C4-2B (cell line): ENCODE data around the gene CCDC91.

Source experiments
- ZFX ChIP-seq: fragments of 450-650 bp; IDR thresholded peaks from 2 replicates; pipeline ENCODE4 v1.6.1; 2017
- TF ChIP-seq, protein P1 (sequence below): fragments of 450-650 bp; conservative IDR thresholded peaks from 2 replicates; pipeline ENCODE4 v1.5.1; 2017; ENCODE audit warnings: mild to moderate bottlenecking

DNA sequence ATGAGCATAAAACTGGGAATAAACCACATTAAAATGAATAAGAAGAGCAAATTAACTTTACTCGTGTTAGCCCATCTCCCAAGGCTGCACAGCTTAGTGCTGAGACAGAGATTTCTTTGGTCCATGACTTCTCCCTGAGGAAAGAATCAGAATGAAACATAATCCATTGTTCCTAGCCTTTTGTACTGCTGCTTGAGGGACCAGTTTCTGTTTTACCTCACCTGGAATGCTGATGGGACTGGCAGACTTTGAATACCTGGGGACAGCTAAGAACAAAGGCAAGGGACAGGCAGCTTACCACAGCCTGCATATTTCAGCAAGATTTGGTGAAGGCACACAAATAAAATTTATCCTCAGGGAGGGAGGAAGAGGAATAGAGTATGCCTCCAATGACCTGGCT lies 401.6 kb downstream of the CCDC91 start:
- TF ChIP-seq, protein P1, sequence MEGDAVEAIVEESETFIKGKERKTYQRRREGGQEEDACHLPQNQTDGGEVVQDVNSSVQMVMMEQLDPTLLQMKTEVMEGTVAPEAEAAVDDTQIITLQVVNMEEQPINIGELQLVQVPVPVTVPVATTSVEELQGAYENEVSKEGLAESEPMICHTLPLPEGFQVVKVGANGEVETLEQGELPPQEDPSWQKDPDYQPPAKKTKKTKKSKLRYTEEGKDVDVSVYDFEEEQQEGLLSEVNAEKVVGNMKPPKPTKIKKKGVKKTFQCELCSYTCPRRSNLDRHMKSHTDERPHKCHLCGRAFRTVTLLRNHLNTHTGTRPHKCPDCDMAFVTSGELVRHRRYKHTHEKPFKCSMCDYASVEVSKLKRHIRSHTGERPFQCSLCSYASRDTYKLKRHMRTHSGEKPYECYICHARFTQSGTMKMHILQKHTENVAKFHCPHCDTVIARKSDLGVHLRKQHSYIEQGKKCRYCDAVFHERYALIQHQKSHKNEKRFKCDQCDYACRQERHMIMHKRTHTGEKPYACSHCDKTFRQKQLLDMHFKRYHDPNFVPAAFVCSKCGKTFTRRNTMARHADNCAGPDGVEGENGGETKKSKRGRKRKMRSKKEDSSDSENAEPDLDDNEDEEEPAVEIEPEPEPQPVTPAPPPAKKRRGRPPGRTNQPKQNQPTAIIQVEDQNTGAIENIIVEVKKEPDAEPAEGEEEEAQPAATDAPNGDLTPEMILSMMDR = no peak
- no peak for TF ChIP-seq ZFX
